Fibroblast of lung (primary cell): Measurements from ENCODE around the gene KCNN3.
A peak's percentile ranks its signal among the peaks of the same experiment; 100 is the strongest.

ENCODE experiments used
- CTCF ChIP-seq, 2 donors: IDR thresholded peaks in 1 of 2; conservative IDR thresholded peaks in 1 of 2; 1 replicate in 1 of 2; 2 replicates in 1 of 2; pipeline ENCODE4 v1.5.1; 2011 to 2012; ENCODE audit warnings: low read length in 2 of 2, control low read depth in 1 of 2, inconsistent platforms in 1 of 2, low read depth in 1 of 2, mild to moderate bottlenecking in 1 of 2
- EZH2 ChIP-seq: IDR thresholded peaks from 2 replicates; pipeline ENCODE4 v1.5.1; 2012; ENCODE audit warnings: low read length, control low read depth, mild to moderate bottlenecking; ENCODE audit errors: missing control alignments

GRCh38 chr1:154747740-154748404 is 122.2 kb downstream of the KCNN3 start:
- TF ChIP-seq CTCF (conservative IDR thresholded peaks at IDR 0.05 in 1 of 2, IDR thresholded peaks at IDR 0.05 in 1 of 2; ENCODE audit: low read depth in 1 of 2, low read length in 2 of 2) (no peak), EZH2 (peak; percentile 74)
